Measurements from ENCODE around the gene EOGT.

EOGT gene

DNA sequence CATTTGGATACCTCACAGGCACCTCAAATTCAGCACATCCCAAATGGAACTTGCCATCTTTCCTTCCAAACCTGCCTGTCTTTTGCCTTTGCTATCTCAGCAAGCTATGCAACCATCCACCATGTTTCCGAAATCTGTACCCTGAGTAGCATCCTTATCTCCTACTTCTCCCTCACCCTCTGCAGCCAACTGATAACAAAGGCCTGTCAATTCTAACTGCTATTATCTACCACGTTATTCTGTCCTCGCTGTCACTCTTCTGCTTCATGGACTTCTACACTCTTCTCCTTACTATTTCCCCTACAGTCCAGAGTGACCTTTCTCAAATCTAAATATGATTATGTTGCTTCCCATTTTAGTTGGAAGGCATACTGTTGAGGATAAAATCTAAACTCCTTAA, 55.6 kb downstream of the EOGT start:
- DNase-seq (ENCODE audit: low read depth) = no peak

DNA sequence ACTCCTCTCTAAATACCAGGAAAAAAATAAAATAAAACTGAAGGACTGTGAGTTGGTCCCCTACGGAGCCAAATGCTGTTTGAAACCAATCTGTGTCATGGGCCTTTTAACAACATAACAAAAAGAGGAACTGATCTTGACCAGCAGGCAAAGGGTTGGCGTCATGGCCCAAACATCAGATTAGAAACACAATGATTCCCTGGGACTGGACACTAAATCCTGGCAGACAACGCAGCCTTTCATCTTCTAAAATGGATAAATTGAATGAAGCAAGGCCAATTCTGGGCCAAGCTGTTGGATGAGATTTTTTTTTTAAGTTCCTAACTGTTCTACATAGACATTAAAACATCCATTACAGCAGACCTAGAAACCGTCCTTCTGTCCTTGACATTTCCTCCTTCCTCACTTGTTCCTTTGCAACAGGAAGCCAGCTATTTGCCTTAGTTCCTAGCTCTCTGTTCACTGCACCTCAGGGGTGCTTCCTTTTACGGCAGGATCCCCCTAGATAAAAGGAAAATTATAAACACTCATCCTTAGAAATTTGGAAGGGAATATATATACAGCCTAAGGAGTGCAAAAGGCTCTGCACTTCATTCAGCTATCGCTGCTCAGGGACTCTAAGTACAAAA, 59.6 kb downstream of the EOGT start:
- DNase-seq (ENCODE audit: low read depth) = no peak

DNA sequence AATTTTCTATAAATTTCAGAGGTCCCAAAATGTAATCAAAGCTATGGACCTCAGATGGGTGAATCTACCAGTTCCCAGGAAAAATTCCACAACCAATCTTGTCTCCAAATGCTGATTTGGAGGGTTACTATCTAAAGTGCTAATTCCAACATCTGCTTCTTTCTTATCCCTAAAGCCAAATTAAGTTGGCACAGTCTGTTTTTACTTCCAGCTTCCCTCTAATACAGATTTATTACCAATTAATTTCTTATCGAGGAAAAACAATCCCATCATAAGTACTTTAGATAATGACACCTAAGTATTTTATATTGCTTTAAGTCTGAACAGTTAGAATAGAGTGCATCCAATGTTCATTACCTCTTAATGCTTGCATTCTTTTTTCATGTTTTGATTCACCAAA, 68.3 kb downstream of the EOGT start:
- no peak for DNase-seq (ENCODE audit: low read depth)

DNA sequence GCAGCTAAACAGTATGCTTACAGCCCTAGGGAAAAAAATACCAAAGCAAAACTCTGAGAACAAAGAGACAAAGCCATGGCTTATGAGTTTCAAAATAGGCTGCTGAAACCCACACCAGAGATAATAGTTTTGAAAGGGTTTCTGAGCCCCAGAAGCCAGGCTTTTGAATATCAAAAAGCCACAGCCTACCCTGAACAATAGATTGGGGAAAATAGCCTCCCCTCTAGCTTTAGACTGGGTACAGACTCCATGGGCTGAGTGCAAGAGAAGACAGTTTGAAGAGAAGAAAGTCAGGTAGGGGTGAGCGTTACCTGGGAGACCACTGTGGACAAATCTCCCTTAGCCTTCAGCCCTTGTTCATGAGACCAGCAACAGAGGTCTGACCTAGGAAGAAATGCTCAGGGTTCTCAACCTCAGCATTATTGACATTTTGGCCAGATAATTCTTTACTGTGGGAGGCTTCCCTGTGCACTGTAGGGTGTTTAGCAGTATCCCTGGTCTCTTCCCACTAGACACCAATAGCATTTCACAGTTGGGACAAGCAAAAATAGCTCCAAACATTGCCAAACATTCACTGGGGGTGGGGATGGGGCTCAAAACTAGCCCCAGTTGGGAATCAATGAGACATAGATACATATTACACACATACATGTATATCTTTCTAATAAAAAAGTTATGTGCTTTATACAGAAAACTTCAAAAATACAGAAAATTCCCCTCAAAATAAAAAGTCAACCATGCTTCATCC, 69.6 kb downstream of the EOGT start:
- no peak for DNase-seq (ENCODE audit: low read depth)

DNA sequence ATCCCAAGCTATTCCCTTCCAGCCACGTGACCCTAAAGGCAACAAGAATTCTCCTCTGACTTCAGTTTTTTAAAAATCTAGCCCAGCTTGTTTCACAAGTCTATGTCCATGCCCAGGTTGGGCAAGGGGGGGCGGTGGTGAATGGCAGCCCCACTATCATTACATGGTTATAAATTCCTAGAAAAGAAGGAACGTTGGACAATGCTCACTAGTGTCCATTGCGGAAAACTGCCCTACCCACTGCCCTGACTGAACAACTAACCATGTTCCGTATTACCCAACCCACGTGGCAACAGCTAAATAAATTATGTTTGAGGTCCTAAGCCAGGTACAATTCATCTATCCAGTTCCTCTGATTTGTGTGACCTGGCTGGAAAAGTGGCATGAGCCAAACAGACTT, 72.4 kb downstream of the EOGT start:
- no peak for DNase-seq (ENCODE audit: low read depth)

DNA sequence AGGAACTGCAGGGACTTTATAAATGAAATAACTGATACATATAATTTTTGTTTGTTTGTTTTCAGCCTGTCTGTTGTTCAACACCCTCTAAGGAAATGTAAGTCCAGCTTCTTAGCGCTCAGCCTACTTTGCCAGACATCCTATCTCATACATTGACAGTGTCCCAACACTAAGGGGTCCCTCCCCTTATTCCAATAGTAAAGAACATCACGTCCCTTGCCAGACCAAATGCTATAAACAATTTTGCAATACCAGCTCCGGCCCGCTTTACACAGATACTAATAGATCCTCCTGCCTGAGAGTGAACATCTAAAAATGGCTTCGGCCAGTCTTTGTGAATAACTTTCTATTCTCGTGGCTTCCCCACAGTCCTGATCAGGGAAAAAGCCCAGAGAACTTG, 76.6 kb downstream of the EOGT start:
- DNase-seq (ENCODE audit: low read depth) = no peak

DNA sequence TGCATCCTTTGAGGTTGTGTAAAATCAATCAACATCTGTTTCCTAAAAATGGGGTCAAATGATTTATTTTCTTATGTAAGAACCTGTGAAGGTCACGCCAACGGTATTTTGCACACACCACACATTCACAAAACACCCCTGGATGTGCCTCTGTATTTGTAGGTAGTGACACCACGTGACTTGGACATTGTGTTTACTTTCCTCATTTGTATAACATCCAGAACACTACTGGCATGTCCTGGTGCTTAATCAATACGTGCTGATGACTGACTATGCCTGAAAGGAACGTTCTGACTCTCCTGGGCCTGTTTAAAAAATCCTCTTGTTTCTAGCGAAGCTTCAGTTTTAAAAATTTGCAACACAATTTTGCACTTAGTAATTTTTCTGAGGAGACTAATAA, 77.7 kb downstream of the EOGT start:
- DNase-seq (ENCODE audit: low read depth) = no peak

DNA sequence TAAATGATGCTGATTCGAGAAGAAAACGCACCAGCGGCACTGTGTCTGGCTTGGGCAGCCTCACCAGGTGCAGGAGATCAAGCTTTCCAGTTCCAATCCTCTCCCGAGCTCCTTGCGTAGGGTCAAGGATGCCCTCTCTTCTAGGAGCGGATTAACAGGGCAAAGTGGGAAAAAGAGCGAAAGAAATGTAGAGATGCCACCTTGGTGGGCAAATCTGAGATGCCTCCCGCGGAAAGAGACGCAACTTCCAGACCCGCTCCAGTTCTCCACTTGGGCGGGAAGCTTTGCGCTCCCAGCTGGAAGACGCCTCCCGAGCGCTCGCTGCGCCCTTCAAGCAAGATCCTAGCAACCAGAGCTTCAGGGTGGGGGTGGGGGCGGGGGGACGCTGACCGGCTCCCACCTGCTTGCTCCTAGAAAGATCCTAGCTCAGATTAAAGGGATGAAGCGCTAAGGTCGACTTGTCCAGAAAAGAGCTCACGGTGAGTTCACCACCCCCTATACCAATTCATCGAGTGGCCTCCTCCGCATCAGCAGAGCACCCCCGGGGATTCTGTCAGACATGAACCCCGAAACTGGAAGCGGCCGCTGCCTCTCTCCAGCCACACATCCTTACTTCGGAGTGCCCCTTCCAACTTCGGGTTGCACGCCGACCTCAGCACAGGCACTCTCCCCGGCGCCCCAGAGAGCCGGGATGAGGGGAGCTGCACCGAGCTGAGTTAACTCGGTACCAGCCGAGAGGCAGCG, 81.9 kb downstream of the EOGT start:
- no peak for DNase-seq (ENCODE audit: low read depth)

All from stimulated activated CD8-positive, alpha-beta memory T cell treated with anti-CD3 and anti-CD28 coated beads, Interleukin-7, amount 100 ng/mL, for 24 hours (primary cell).